C4-2B (cell line): ENCODE data around the gene QPRT.

Experiments
- ZFX ChIP-seq: fragments of 450-650 bp; IDR thresholded peaks from 2 replicates; pipeline ENCODE4 v1.6.1; 2017
- TF ChIP-seq, protein P1 (sequence below): fragments of 450-650 bp; conservative IDR thresholded peaks from 2 replicates; pipeline ENCODE4 v1.5.1; 2017; ENCODE audit warnings: mild to moderate bottlenecking

DNA sequence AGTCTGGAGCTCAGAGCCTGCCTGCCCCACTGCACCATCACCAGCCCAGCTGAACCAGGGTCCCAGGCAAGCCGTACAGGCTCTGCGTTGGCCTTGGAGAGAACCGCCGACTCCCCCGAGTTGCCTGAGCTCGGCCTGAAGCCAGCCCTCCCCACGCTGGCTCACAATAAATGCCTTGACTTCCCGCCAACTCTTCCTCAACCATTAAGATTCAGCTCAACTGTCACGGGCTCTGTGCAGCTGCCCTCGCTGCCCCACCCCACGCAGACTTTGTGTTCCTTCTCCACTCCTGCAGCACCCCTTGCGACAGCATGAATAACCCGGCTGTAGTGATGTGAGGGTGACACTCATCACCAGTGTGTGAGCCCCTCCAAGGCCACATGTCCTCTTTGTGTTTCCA lies 4.8 kb upstream of the QPRT start:
- TF ChIP-seq, protein P1, sequence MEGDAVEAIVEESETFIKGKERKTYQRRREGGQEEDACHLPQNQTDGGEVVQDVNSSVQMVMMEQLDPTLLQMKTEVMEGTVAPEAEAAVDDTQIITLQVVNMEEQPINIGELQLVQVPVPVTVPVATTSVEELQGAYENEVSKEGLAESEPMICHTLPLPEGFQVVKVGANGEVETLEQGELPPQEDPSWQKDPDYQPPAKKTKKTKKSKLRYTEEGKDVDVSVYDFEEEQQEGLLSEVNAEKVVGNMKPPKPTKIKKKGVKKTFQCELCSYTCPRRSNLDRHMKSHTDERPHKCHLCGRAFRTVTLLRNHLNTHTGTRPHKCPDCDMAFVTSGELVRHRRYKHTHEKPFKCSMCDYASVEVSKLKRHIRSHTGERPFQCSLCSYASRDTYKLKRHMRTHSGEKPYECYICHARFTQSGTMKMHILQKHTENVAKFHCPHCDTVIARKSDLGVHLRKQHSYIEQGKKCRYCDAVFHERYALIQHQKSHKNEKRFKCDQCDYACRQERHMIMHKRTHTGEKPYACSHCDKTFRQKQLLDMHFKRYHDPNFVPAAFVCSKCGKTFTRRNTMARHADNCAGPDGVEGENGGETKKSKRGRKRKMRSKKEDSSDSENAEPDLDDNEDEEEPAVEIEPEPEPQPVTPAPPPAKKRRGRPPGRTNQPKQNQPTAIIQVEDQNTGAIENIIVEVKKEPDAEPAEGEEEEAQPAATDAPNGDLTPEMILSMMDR = no peak
- no peak for TF ChIP-seq ZFX
